ENCODE data around the gene ESYT2.

Gene ESYT2

GRCh38 chr7:158827411-158828132 is 1.7 kb downstream of the ESYT2 start:
- DNase-seq (ENCODE audit: low read depth in 2 of 2): no peak

GRCh38 chr7:158825628-158826289 is 3.5 kb downstream of the ESYT2 start:
- DNase-seq (ENCODE audit: low read depth in 2 of 2): no peak

DNA sequence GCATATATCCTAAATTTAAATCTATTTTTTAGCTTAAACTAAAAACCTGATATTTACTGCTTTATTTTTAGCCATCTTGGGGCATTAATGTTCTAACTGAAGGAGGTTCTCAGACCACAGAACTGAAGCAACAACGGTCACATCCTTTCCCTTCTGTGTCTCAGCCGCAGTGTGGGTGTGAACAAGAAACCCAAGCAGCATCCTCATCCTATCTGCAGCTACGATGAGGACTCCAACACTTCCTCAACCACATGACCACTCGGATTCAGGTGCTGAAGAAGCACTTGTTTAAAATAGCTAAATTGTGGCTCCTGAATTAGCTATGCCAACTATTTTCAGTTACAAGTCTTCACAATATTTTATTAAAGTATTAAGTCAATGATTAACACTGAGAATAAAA is 5.3 kb downstream of the ESYT2 start:
- DNase-seq (ENCODE audit: low read depth in 2 of 2): no peak

GRCh38 chr7:158821171-158822031 is 7.9 kb downstream of the ESYT2 start:
- DNase-seq (ENCODE audit: low read depth in 2 of 2): no peak

DNA sequence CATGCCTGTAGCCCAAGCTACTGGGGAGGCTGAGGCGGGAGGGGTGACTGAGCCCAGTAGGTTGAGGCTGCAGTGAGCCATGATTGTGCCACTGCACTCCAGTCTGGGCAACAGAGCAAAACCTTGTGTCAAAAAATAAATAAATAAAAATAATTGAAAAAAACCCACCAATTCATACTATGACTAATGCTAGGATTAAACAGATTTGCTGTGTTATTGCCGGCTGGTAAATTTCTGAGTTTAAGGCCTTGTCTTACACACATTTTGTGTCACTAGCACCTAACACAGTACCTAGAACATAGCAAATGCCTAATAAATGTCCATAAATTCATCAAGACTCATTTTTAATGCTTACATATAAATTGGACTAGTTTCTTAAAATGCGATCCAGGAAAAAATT is 8.7 kb downstream of the ESYT2 start:
- no peak for DNase-seq (ENCODE audit: low read depth in 2 of 2)

GRCh38 chr7:158819571-158820203 is 9.6 kb downstream of the ESYT2 start:
- no peak for DNase-seq (ENCODE audit: low read depth in 2 of 2)

DNA sequence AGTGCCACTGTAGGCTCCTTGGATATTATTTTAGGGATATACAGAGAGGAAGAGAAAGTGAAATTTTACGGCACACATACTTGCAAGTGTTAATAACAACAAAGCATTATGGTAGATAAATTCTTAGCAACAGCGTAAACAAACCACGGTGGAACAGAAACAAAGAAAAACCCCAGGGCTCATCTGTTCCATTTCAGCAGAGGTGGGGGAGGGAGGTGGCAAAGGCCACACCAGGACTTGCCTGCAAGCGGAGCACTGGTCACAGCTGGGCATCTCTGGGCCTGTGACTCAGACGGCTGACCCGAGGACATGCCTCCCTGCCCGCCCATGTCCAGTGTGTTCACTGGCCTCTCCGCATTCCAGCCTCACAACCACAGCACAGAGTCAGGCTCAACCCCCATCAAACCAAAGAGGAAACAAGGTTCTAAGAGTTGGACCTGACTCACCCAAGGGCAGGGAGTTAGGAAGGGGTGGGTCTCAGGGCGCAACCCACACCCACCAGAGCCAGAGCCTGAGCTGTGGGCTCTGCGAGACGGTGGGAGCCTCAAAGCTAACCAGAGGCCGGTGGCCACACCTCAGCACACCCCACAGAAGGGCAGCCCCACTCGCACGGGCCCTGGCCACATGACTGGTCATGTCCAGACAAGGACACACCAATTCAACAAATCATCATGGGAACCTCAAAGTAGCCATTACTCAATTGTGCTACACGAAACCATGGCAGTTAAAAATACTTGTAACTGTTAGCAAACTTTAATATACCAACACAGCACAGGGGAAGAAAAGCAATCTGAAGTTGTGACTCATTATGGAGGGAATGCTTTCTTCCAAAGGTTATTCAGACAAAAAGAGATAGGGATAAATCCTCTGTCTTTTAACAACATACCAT is 10.7 kb downstream of the ESYT2 start:
- no peak for DNase-seq (ENCODE audit: low read depth in 2 of 2)

DNA sequence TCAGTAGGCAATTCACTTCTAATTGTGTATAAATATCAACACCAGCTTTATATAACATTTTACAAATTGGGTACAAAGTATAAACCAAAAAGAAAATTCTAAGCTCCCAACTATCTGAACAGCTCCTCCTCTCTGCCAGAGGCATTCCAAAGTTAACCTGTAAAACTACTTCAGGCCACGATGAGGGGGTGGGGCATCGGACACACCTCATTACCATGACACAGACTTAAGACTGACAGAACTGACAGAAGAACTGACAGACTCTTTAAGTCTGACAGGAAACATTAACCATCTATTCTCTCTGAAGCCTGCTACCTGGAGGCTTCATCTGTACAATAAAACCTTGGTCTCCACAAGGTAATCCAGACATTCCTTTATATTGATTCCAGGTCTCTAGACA is 12.3 kb downstream of the ESYT2 start:
- no peak for DNase-seq (ENCODE audit: low read depth in 2 of 2)

GRCh38 chr7:158816271-158816670 is 13.0 kb downstream of the ESYT2 start:
- DNase-seq (ENCODE audit: low read depth in 2 of 2): no peak

DNA sequence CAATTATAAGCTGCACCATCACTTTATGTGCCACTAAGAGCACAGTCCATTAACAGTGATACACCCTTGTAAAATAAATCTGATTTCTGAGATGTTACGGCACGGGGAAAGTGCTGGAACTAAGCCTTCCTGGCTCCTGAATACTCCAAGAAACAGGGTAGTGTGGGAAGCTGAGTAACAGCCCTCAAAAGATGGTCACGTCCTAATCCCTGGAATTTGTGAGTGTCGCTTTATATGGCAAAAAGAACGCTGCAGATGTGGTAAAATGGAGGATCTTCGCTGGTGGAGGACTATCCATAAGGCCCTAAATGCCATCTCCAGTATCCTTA is 13.5 kb downstream of the ESYT2 start:
- no peak for DNase-seq (ENCODE audit: low read depth in 2 of 2)

DNA sequence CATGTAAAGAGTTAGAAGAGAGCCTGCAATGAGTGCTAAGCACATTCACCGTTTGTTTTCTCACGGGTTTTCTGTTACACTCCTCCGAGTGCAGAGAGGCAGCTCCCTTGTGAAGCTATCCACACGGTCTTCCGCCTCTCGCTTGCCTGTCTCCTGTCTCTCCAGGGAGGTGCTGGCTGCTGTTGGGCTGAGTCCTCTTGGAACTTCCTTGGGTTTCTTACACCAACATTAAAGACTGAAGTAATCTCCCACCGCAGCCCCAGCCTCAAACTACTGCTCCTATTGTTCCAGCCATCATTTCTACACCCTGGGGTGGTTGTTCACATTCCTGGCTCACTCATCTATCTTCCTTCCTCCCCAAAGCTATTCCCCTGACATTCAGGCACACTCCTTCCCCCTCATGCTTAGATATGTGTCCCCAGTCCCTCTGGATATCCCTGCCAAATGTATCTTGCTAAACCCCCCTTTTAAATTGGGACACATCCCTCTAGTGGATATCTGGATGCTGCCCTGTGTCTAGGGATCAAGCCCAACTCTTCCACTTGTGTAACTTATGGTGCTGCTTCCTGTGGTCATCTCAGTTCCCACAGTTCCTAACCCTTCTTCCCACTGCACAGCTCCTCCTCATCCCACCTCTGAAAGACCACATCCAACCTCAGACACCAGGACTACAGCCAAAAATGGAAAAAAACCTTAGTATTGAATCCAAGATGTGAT is 14.1 kb downstream of the ESYT2 start:
- no peak for DNase-seq (ENCODE audit: low read depth in 2 of 2)

DNA sequence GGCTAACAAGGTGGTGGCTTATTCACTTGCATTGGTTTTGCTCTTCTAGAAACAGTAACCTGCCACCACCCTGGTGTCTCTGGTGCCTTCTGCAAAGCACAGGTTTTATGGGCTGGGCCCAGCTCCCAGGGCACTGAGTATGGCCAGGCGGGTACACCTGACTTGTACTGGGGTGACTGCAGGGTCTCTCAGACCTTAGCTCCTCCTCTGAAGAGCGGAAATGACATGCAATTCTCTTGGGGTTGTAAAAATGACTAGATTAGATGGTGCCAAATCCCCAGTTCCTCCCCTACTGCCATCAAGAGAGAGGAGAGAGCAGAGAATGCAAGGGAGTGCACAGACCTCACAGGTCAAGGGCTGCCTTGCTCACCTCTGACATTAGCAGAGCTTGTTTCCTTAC is 14.7 kb downstream of the ESYT2 start:
- DNase-seq (ENCODE audit: low read depth in 2 of 2): no peak

GRCh38 chr7:158812684-158813083 is 16.6 kb downstream of the ESYT2 start:
- DNase-seq (ENCODE audit: low read depth in 2 of 2): no peak

DNA sequence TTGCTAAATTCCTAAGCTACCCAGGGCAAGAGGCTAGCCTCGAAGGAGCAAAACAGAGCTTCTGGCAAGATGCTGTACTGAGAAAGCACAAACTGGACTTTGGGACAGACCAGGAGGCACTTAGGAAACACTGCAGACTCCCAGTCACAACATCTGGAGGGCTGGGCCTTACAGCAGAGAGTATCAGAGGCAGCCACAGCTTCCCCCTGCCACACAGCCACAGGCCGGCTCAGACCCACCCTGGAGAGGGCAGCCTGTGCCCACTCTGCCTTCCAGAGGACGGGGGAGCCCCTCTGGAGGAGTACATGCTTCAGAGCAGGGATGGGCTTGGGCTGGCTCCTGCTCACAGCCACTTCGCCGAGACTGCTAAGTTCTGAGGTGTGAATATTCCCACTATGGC is 17.4 kb downstream of the ESYT2 start:
- DNase-seq (ENCODE audit: low read depth in 2 of 2): no peak

GRCh38 chr7:158811461-158811860 is 17.8 kb downstream of the ESYT2 start:
- DNase-seq (ENCODE audit: low read depth in 2 of 2): no peak

GRCh38 chr7:158810846-158811245 is 18.5 kb downstream of the ESYT2 start:
- no peak for DNase-seq (ENCODE audit: low read depth in 2 of 2)

- DNase-seq (ENCODE audit: low read depth in 2 of 2): no peak
Measured at GRCh38 chr7:158809596-158809995, 19.7 kb downstream of the ESYT2 start.

DNA sequence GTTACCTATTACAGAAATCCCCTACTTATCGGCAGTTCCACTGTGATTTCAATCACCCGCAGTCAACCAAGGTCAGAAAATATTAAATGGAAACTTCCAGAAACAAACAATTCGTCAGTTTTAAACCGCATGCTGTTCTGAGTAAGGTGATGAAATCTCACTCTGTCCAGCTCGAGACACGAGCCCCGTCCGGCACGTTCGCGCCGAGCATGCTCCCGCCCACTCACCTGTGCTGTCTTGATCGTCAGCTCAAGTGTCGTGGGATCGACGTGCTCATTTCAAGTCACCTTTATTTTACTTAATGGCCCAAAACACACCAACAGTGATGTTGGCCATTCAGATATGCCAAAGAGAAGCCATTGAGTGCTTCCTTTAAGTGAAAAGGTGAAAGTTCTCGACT is 21.2 kb downstream of the ESYT2 start:
- DNase-seq (ENCODE audit: low read depth in 2 of 2): no peak

GRCh38 chr7:158805937-158806336 is 23.4 kb downstream of the ESYT2 start:
- no peak for DNase-seq (ENCODE audit: low read depth in 2 of 2)

GRCh38 chr7:158805414-158805813 is 23.9 kb downstream of the ESYT2 start:
- DNase-seq (ENCODE audit: low read depth in 2 of 2): no peak

- no peak for DNase-seq (ENCODE audit: low read depth in 2 of 2)
Measured at GRCh38 chr7:158804335-158804734, 25.0 kb downstream of the ESYT2 start.
